Liver (tissue), 9 donors: ENCODE results near the gene LDLRAD4. TPM values are rescaled to one million over a fixed set of nuclear protein-coding genes. Genes with fewer than 3 reads are reported as not detected.

Source experiments
- DNase-seq: peaks from one replicate; pipeline ENCODE4 v3.0.0-alpha.2; 2017; ENCODE audit warnings: low spot score
- H3K27ac ChIP-seq, 2 donors: one replicate each; pipeline ENCODE4 v1.7.0; 2013; ENCODE audit warnings: inconsistent platforms in 2 of 2, low read length in 2 of 2, control low read depth in 1 of 2, low read depth in 1 of 2, mild to moderate bottlenecking in 1 of 2
- H3K27me3 ChIP-seq, 4 donors: one replicate each; pipeline versions ENCODE4 v1.6.1 to v1.7.0; 2013; ENCODE audit warnings: low read length in 3 of 4, inconsistent platforms in 1 of 4, mild to moderate bottlenecking in 1 of 4, moderate library complexity in 1 of 4; ENCODE audit not compliant: control insufficient read depth in 4 of 4, insufficient read depth in 4 of 4
- H3K36me3 ChIP-seq, 4 donors: one replicate each; pipeline versions ENCODE4 v1.6.1 to v1.7.0; 2013; ENCODE audit warnings: low read length in 3 of 4, mild to moderate bottlenecking in 3 of 4, low read depth in 1 of 4, moderate library complexity in 1 of 4; ENCODE audit not compliant: control insufficient read depth in 4 of 4, insufficient read depth in 3 of 4
- H3K4me1 ChIP-seq, 4 donors: one replicate each; pipeline versions ENCODE4 v1.6.1 to v1.7.0; 2013; ENCODE audit warnings: low read length in 3 of 4, mild to moderate bottlenecking in 3 of 4, moderate library complexity in 1 of 4; ENCODE audit not compliant: control insufficient read depth in 4 of 4, insufficient read depth in 4 of 4
- H3K4me3 ChIP-seq, 3 donors: one replicate each; pipeline versions ENCODE4 v1.6.1 to v1.7.0; 2013; ENCODE audit warnings: low read length in 3 of 3, control low read depth in 1 of 3, low read depth in 1 of 3, mild to moderate bottlenecking in 1 of 3
- H3K9ac ChIP-seq, 2 donors: one replicate each; pipeline ENCODE4 v1.7.0; 2013; ENCODE audit warnings: low read length in 2 of 2, mild to moderate bottlenecking in 2 of 2, moderate library complexity in 2 of 2, control low read depth in 1 of 2, low read depth in 1 of 2
- H3K9me3 ChIP-seq, 4 donors: one replicate each; pipeline versions ENCODE4 v1.6.1 to v1.7.0; 2013; ENCODE audit warnings: low read length in 3 of 4; ENCODE audit not compliant: control insufficient read depth in 4 of 4
- ATF3 ChIP-seq: IDR thresholded peaks from 2 replicates; pipeline ENCODE4 v1.6.1; 2016; ENCODE audit warnings: antibody characterized with exemption
- EGR1 ChIP-seq, 2 donors: IDR thresholded peaks; 2 replicates each; pipeline ENCODE4 v1.6.1; 2016 to 2018; ENCODE audit warnings: antibody characterized with exemption in 2 of 2, low read depth in 2 of 2
- FOXA1 ChIP-seq: IDR thresholded peaks from 2 replicates; pipeline ENCODE4 v1.6.1; 2016; ENCODE audit warnings: antibody characterized with exemption
- FOXA2 ChIP-seq: IDR thresholded peaks from 2 replicates; pipeline ENCODE4 v1.6.1; 2016; ENCODE audit warnings: antibody characterized with exemption
- GABPA ChIP-seq, 2 donors: IDR thresholded peaks in 1 of 2; conservative IDR thresholded peaks in 1 of 2; 2 replicates each; pipeline ENCODE4 v1.6.1; 2016; ENCODE audit warnings: antibody characterized with exemption in 2 of 2, mild to moderate bottlenecking in 1 of 2, moderate library complexity in 1 of 2
- HNF4A ChIP-seq, 2 donors: conservative IDR thresholded peaks; 2 replicates each; pipeline ENCODE4 v1.6.1; 2016; ENCODE audit warnings: antibody characterized with exemption in 2 of 2, mild to moderate bottlenecking in 2 of 2
- HNF4G ChIP-seq: IDR thresholded peaks from 2 replicates; pipeline ENCODE4 v1.6.1; 2016; ENCODE audit warnings: antibody characterized with exemption
- JUND ChIP-seq, 2 donors: IDR thresholded peaks; 2 replicates each; pipeline ENCODE4 v1.6.1; 2016; ENCODE audit warnings: antibody characterized with exemption in 2 of 2
- NR2F2 ChIP-seq: IDR thresholded peaks from 2 replicates; pipeline ENCODE4 v1.6.1; 2016; ENCODE audit warnings: antibody characterized with exemption
- RAD21 ChIP-seq, 2 donors: IDR thresholded peaks; 2 replicates each; pipeline ENCODE4 v1.6.1; 2016; ENCODE audit warnings: antibody characterized with exemption in 2 of 2, mild to moderate bottlenecking in 2 of 2
- RXRA ChIP-seq, 2 donors: IDR thresholded peaks; 2 replicates each; pipeline ENCODE4 v1.6.1; 2017 to 2018; ENCODE audit warnings: antibody characterized with exemption in 2 of 2, mild to moderate bottlenecking in 1 of 2
- SP1 ChIP-seq: IDR thresholded peaks from 2 replicates; pipeline ENCODE4 v1.6.1; 2018; ENCODE audit warnings: antibody characterized with exemption, mild to moderate bottlenecking
- TAF1 ChIP-seq: conservative IDR thresholded peaks from 2 replicates; pipeline ENCODE4 v1.6.1; 2016; ENCODE audit warnings: antibody characterized with exemption, mild to moderate bottlenecking
- YY1 ChIP-seq: IDR thresholded peaks from 2 replicates; pipeline ENCODE4 v1.6.1; 2016; ENCODE audit warnings: antibody characterized with exemption, mild to moderate bottlenecking
- ZBTB33 ChIP-seq: IDR thresholded peaks from 2 replicates; pipeline ENCODE4 v1.6.1; 2016; ENCODE audit warnings: antibody characterized with exemption
- WGBS: extraction: QIAGEN DNeasy Blood & Tissue Kit; methylation state at CpG from one replicate; pipeline ENCODE4 v1.1.7; 2013; 5-methylcytosine and 5-hydroxymethylcytosine counted together
- polyA plus RNA-seq, 2 donors: library from polyadenylated mRNA; stranded (reverse) in 1 of 2; unstranded in 1 of 2; fragments of 200-250 nt in 1 of 2; fragments of >200 nt in 1 of 2; fragmentation: Nextera tagmentation in 1 of 2; extraction: Ambion mirVana in 1 of 2; gene quantifications; one replicate each; pipeline versions ENCODE4 v1.2.1 to v1.2.3, GENCODE V29; 2013 to 2015
- total RNA-seq, 2 donors: library from RNA; depleted of rRNA; stranded (reverse); fragments of >200 nt; gene quantifications; one replicate each; pipeline ENCODE4 v1.2.3, GENCODE V29; 2014
- TF ChIP-seq, protein P1 (sequence below): IDR thresholded peaks from 2 replicates; pipeline ENCODE4 v1.6.1; 2016; ENCODE audit warnings: antibody characterized with exemption
- donor health status: healthy.
- donor health status: healthy.
- donor health status: healthy.
- donor health status: healthy.
- donor health status: healthy.

LDLRAD4 gene
- total and polyA plus RNA-seq, 4 donors, result 4.8 to 41.7 (median 12.7) TPM

- TF ChIP-seq YY1, result no peak
- no peaks in the 10 kb centered on the region for H3K27me3 ChIP-seq
- DNase-seq, result peak; percentile 21
- H3K9me3 ChIP-seq, result no peaks in the 10 kb centered on the region
- H3K4me1 ChIP-seq, result peaks cover 0 to 11% (median 3%) of the 10 kb centered on the region in 4 donors
- peaks cover 0 to 3% (median 1%) of the 10 kb centered on the region in 4 donors for H3K36me3 ChIP-seq
- no peak overlapping the region for H3K9ac ChIP-seq
- WGBS, result 90% methylated on average over 14 of the region's 14 CpGs
- no peak overlapping the region for H3K4me3 ChIP-seq
- H3K27ac ChIP-seq, result no peak overlapping the region
Measured at GRCh38 chr18:13376841-13377351, 158.3 kb downstream of the LDLRAD4 start.

- TF ChIP-seq GABPA (IDR thresholded peaks at IDR 0.05 in 1 of 2, conservative IDR thresholded peaks at IDR 0.05 in 1 of 2) (no peak), HNF4A (conservative IDR thresholded peaks at IDR 0.05) (no peak), RXRA (IDR thresholded peaks at IDR 0.05) (no peak), ZBTB33 (no peak), FOXA1 (no peak)
- TF ChIP-seq, protein P1, sequence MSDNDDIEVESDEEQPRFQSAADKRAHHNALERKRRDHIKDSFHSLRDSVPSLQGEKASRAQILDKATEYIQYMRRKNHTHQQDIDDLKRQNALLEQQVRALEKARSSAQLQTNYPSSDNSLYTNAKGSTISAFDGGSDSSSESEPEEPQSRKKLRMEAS, result no peak
- Histone ChIP-seq H3K4me1 (peaks cover 0 to 12% (median 3%) of the 10 kb centered on the region in 4 donors), H3K27me3 (no peaks in the 10 kb centered on the region), H3K36me3 (peaks cover 0 to 3% (median 1%) of the 10 kb centered on the region in 4 donors), H3K9me3 (no peaks in the 10 kb centered on the region), H3K9ac (no peak overlapping the region), H3K4me3 (no peak overlapping the region), H3K27ac (no peak overlapping the region)
- DNase-seq, result no peak
- WGBS, result 88% methylated on average over 8 of the region's 8 CpGs
Measured at GRCh38 chr18:13377496-13377895, 158.9 kb downstream of the LDLRAD4 start.

DNA sequence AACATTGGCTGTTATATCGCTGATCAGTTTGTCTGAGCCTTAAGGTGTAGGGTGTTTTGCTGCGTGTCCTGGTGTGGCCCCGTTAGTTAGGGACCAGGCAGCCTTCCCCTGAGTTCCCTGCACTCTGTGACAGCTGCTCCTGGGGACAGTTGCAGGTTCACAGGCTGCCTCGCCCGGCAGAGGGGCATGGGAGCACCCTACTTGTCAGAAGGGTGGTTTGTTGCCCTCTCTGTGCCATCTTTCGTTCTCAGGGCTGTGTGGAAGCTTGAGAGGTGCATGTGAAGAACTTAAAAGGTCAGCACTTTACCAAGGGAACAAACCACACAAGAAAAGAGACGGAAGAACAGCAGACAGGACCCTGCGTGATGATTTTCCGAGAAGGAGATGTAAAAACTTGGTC, 159.6 kb downstream of the LDLRAD4 start:
- Histone ChIP-seq H3K27me3 (no peaks in the 10 kb centered on the region), H3K27ac (no peak overlapping the region), H3K4me3 (no peak overlapping the region), H3K4me1 (peaks cover 2 to 18% (median 6%) of the 10 kb centered on the region in 4 donors), H3K36me3 (peaks cover 0 to 3% (median 2%) of the 10 kb centered on the region in 4 donors), H3K9me3 (no peaks in the 10 kb centered on the region), H3K9ac (no peak overlapping the region)
- 94% methylated on average over 9 of the region's 9 CpGs for WGBS
- TF ChIP-seq YY1, result no peak
- no peak for DNase-seq

DNA sequence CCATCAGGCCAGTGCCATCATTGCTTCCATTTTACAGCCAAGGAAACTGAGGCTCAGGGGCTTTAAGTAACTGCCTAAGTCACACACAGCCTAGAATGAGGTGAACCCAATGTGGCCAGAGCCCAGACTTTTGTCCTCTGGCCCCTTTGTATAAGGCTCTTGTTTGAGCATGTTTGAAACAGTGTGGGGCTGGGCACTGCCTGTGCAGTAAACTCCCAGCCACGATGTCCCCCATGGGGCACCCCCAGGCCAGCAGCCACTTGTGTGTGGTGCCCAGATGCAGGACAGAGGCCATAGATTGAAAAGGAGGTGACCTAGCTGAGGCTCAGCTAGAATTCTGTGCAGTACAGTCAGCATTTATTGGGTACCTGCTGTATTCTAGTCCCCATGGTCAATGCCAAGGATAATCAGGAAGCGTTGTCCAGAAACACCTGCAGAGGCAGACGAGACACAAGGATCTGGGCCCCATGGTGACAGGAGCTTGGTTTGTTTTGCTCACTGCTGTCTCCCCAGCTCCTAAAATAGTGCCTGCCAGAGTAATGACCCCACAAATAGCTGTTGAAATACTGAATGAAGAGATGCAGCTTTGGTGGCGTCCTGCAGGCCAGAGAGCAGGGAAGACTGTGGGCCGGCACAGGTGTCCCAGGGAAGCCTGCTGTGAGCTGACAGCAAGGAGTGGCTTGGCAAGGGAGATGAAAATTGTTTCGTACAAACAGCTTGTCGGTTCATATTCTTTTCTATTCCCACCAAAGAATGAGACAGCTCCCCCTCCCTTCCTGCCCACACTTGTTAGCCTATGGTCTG, 160.7 kb downstream of the LDLRAD4 start:
- no peak overlapping the region for H3K27ac ChIP-seq
- H3K4me3 ChIP-seq, result no peak overlapping the region
- no peaks in the 10 kb centered on the region for H3K27me3 ChIP-seq
- no peak for DNase-seq
- WGBS, result 66% methylated on average over 7 of the region's 7 CpGs
- H3K9ac ChIP-seq, result no peak overlapping the region
- peaks cover 2 to 25% (median 7%) of the 10 kb centered on the region in 4 donors for H3K4me1 ChIP-seq
- peaks cover 0 to 3% (median 2%) of the 10 kb centered on the region in 4 donors for H3K36me3 ChIP-seq
- no peaks in the 10 kb centered on the region for H3K9me3 ChIP-seq
- TF ChIP-seq, protein P1, result no peak
- TF ChIP-seq HNF4A (conservative IDR thresholded peaks at IDR 0.05) (no peak), HNF4G (no peak), EGR1 (IDR thresholded peaks at IDR 0.05; ENCODE audit: low read depth in 2 of 2) (no peak), SP1 (no peak), GABPA (IDR thresholded peaks at IDR 0.05 in 1 of 2, conservative IDR thresholded peaks at IDR 0.05 in 1 of 2) (no peak), FOXA2 (no peak), RAD21 (IDR thresholded peaks at IDR 0.05) (no peak), JUND (IDR thresholded peaks at IDR 0.05) (no peak), NR2F2 (no peak), ATF3 (no peak), YY1 (no peak), TAF1 (no peak), RXRA (IDR thresholded peaks at IDR 0.05) (no peak), ZBTB33 (no peak), FOXA1 (no peak)
